Ishikawa (cell line): Measurements from ENCODE around the gene RBMS3.

Experiments used
- CEBPB ChIP-seq: IDR thresholded peaks from 2 replicates; pipeline ENCODE4 v1.6.1; 2012
- CREB1 ChIP-seq: IDR thresholded peaks from 2 replicates; pipeline ENCODE4 v1.6.1; 2012; ENCODE audit warnings: low read depth
- EP300 ChIP-seq: IDR thresholded peaks from 2 replicates; pipeline ENCODE4 v1.6.1; 2012; ENCODE audit warnings: borderline replicate concordance
- FOXM1 ChIP-seq: IDR thresholded peaks from 2 replicates; pipeline ENCODE4 v1.6.1; 2012; ENCODE audit warnings: low read depth, borderline replicate concordance
- RAD21 ChIP-seq: IDR thresholded peaks from 2 replicates; pipeline ENCODE4 v1.6.1; 2012; ENCODE audit warnings: low read depth
- TAF1 ChIP-seq: IDR thresholded peaks from 2 replicates; pipeline ENCODE4 v1.6.1; 2012; ENCODE audit warnings: low read depth, mild to moderate bottlenecking
- YY1 ChIP-seq: IDR thresholded peaks from 2 replicates; pipeline ENCODE4 v1.6.1; 2012; ENCODE audit warnings: low read depth
- TF ChIP-seq, protein P1 (sequence below): IDR thresholded peaks from 2 replicates; pipeline ENCODE4 v1.6.1; 2012; ENCODE audit warnings: low read depth, mild to moderate bottlenecking
- TF ChIP-seq, protein P2 (sequence below): IDR thresholded peaks from 2 replicates; pipeline ENCODE4 v1.6.1; 2012

DNA sequence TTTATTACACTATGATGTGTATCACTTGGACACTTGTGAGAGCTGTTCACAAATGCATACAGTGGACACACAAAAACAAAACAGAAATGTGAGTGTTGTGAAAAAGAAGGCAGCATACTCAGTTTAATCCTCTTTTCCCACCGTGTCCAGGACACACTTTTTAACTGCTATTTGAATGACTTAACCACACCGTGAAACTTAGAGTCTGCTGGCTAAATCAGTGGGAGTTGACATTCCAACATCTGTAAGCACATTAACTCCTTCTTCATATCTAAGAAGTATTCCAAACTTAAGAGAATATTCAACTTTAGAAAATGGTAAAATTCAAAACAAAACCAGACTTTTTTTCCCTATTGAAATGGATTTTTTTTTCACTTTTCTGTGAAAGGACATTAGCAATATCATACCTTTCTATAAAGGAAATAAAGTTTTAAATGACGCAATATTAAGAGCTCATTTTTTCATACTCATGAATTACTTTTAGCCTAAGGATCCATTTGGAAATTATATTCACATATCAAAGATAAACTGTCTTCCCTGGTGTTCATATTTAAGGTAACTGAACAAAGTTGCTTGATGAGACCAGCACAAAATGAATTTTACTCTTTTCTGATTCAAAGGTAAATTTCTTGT lies 316.6 kb downstream of the RBMS3 start:
- TF ChIP-seq CEBPB (no peak), RAD21 (no peak), TAF1 (no peak), FOXM1 (no peak), EP300 (no peak), CREB1 (no peak), YY1 (no peak)
- TF ChIP-seq, protein P1, sequence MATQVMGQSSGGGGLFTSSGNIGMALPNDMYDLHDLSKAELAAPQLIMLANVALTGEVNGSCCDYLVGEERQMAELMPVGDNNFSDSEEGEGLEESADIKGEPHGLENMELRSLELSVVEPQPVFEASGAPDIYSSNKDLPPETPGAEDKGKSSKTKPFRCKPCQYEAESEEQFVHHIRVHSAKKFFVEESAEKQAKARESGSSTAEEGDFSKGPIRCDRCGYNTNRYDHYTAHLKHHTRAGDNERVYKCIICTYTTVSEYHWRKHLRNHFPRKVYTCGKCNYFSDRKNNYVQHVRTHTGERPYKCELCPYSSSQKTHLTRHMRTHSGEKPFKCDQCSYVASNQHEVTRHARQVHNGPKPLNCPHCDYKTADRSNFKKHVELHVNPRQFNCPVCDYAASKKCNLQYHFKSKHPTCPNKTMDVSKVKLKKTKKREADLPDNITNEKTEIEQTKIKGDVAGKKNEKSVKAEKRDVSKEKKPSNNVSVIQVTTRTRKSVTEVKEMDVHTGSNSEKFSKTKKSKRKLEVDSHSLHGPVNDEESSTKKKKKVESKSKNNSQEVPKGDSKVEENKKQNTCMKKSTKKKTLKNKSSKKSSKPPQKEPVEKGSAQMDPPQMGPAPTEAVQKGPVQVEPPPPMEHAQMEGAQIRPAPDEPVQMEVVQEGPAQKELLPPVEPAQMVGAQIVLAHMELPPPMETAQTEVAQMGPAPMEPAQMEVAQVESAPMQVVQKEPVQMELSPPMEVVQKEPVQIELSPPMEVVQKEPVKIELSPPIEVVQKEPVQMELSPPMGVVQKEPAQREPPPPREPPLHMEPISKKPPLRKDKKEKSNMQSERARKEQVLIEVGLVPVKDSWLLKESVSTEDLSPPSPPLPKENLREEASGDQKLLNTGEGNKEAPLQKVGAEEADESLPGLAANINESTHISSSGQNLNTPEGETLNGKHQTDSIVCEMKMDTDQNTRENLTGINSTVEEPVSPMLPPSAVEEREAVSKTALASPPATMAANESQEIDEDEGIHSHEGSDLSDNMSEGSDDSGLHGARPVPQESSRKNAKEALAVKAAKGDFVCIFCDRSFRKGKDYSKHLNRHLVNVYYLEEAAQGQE = no peak
- TF ChIP-seq, protein P2, sequence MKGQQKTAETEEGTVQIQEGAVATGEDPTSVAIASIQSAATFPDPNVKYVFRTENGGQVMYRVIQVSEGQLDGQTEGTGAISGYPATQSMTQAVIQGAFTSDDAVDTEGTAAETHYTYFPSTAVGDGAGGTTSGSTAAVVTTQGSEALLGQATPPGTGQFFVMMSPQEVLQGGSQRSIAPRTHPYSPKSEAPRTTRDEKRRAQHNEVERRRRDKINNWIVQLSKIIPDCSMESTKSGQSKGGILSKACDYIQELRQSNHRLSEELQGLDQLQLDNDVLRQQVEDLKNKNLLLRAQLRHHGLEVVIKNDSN = no peak
